ENCODE results near the gene PDHA1.

The PDHA1 gene

DNA sequence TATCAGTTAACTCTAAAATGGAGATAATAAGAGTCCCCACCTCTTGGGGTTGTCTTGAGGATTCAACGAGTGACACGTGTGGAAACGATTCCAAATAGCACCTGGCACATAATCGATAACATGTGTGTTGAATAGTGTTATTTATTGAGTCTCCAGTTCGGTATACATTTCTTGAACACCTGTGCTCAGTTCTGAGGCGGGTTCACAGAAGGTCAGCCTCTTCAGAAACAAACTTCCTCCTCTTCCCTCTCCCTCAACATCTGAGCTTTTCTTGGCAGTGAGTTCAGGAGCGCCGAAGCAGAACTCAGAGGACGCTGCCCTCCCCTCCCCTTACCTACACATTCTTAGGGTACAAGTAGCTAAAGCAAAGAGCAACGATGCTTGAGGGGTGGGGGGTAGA is 934 bp downstream of the PDHA1 start:
- no peak overlapping the region for H4K91ac ChIP-seq (ENCODE audit: low read depth, low read length, poor library complexity)
- no CpG with 5 or more reads among the region's 10 CpGs for WGBS, 2 donors (ENCODE audit: extremely low coverage in 2 of 2, insufficient read length in 2 of 2, insufficient replicate concordance in 1 of 2)
- DNase-seq (ENCODE audit: low spot score): no peak
- no peak overlapping the region for H4K8ac ChIP-seq (ENCODE audit: low read depth, low read length)
- no peak overlapping the region for H3K14ac ChIP-seq (ENCODE audit: low read length)
- H2BK15ac ChIP-seq (ENCODE audit: low read length): no peak overlapping the region
- no peak overlapping the region for H3K23ac ChIP-seq (ENCODE audit: low read depth, low read length, poor library complexity)
- H3K4ac ChIP-seq (ENCODE audit: low read length): no peak overlapping the region
- H2AFZ ChIP-seq (ENCODE audit: low read length): no peak overlapping the region
- peak overlapping the region in 1 of 2 donors; percentile 68 for H3K4me3 ChIP-seq (ENCODE audit: low read length in 2 of 2)
- H2BK120ac ChIP-seq (ENCODE audit: low read depth, low read length): no peak overlapping the region
- peaks cover 0 to 6% of the 10 kb centered on the region in 2 donors for H3K36me3 ChIP-seq (replicated peaks in 1 of 2; ENCODE audit: control insufficient read depth in 2 of 2, insufficient read depth in 2 of 2, low read length in 2 of 2)
- no peak overlapping the region for H2BK12ac ChIP-seq (ENCODE audit: low read length)
- H3K9me3 ChIP-seq (replicated peaks in 1 of 2; ENCODE audit: control insufficient read depth in 2 of 2, insufficient read depth in 1 of 2, low read depth in 1 of 2, low read length in 2 of 2): no peaks in the 10 kb centered on the region
- H3K27me3 ChIP-seq (ENCODE audit: control insufficient read depth in 3 of 3, insufficient read depth in 3 of 3, low read depth in 1 of 3, low read length in 3 of 3): no peaks in the 10 kb centered on the region
- no peak overlapping the region for H2BK5ac ChIP-seq (ENCODE audit: low read length)
- H3K18ac ChIP-seq (ENCODE audit: low read length): no peak overlapping the region
- peaks cover 3% of the 10 kb centered on the region in 2 donors for H3K4me1 ChIP-seq (ENCODE audit: control insufficient read depth in 2 of 2, insufficient read depth in 1 of 2, low read depth in 1 of 2, low read length in 2 of 2)
- H3K9ac ChIP-seq (ENCODE audit: low read depth, low read length, poor library complexity): no peak overlapping the region
- peak overlapping the region; percentile 54 for H3K4me2 ChIP-seq (ENCODE audit: insufficient read depth, low read length, poor library complexity, severe bottlenecking)
- no peak overlapping the region for H3K27ac ChIP-seq (replicated peaks; ENCODE audit: low read length)
- H3K79me1 ChIP-seq (ENCODE audit: low read depth, low read length): peaks cover 2% of the 10 kb centered on the region
- no peak overlapping the region for H2AK5ac ChIP-seq (ENCODE audit: low read depth, low read length)

DNA sequence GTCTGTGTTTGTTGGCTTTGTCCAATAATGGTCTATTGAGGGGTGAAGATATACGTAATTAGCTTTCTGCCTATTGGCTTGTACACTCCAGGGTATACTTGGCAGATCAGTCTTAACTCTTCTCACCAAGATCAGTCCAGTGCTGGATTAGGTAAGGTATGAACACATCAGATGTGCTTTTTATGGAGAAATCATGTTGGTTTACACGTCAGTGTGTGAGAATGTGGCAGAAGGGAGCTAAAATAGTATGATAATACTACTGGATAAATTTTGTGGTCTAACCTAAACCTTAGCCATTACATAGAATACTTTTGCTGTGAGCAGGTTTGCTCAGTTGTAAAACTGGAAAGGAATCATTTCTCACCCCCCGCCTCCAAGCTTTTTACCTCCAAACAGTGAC is 4.2 kb downstream of the PDHA1 start:
- Histone ChIP-seq H3K27ac (replicated peaks; ENCODE audit: low read length) (no peak overlapping the region), H3K36me3 (replicated peaks in 1 of 2; ENCODE audit: control insufficient read depth in 2 of 2, insufficient read depth in 2 of 2, low read length in 2 of 2) (peaks cover 5 to 32% of the 10 kb centered on the region in 2 donors), H2BK15ac (ENCODE audit: low read length) (no peak overlapping the region), H2BK12ac (ENCODE audit: low read length) (no peak overlapping the region), H3K4me1 (ENCODE audit: control insufficient read depth in 2 of 2, insufficient read depth in 1 of 2, low read depth in 1 of 2, low read length in 2 of 2) (peaks cover 1 to 3% of the 10 kb centered on the region in 2 donors), H2BK5ac (ENCODE audit: low read length) (no peak overlapping the region), H3K27me3 (ENCODE audit: control insufficient read depth in 3 of 3, insufficient read depth in 3 of 3, low read depth in 1 of 3, low read length in 3 of 3) (no peaks in the 10 kb centered on the region), H3K4me2 (ENCODE audit: insufficient read depth, low read length, poor library complexity, severe bottlenecking) (no peak overlapping the region), H3K4ac (ENCODE audit: low read length) (no peak overlapping the region), H2AFZ (ENCODE audit: low read length) (no peak overlapping the region), H2AK5ac (ENCODE audit: low read depth, low read length) (no peak overlapping the region), H3K18ac (ENCODE audit: low read length) (no peak overlapping the region), H3K4me3 (ENCODE audit: low read length in 2 of 2) (no peak overlapping the region), H2BK120ac (ENCODE audit: low read depth, low read length) (no peak overlapping the region), H3K9me3 (replicated peaks in 1 of 2; ENCODE audit: control insufficient read depth in 2 of 2, insufficient read depth in 1 of 2, low read depth in 1 of 2, low read length in 2 of 2) (no peaks in the 10 kb centered on the region), H3K14ac (ENCODE audit: low read length) (no peak overlapping the region), H3K79me1 (ENCODE audit: low read depth, low read length) (peaks cover 2% of the 10 kb centered on the region), H4K91ac (ENCODE audit: low read depth, low read length, poor library complexity) (no peak overlapping the region), H4K8ac (ENCODE audit: low read depth, low read length) (no peak overlapping the region), H3K9ac (ENCODE audit: low read depth, low read length, poor library complexity) (no peak overlapping the region), H3K23ac (ENCODE audit: low read depth, low read length, poor library complexity) (no peak overlapping the region)
- no CpG with 5 or more reads among the region's 3 CpGs for WGBS, 2 donors (ENCODE audit: extremely low coverage in 2 of 2, insufficient read length in 2 of 2, insufficient replicate concordance in 1 of 2)
- no peak for DNase-seq (ENCODE audit: low spot score)

DNA sequence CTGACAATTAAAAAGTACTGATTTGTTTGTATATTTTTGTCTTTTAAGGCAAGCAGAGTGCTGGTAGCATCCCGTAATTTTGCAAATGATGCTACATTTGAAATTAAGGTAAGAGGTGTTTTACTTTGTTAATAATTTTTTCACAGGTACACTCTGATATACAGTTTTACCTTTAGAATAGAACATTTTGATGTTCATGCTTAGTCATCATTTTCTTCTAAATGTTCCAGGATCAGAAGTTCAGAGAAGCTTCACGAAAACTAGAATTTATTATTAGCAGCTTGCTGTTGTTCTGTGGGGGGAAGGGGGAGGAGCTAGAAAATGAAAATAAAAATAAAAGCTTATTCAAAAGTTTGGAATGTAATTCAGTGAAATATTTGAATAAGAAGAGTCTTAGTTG is 5.5 kb downstream of the PDHA1 start:
- H2AK5ac ChIP-seq (ENCODE audit: low read depth, low read length): no peak overlapping the region
- no peak overlapping the region for H3K4me3 ChIP-seq (ENCODE audit: low read length in 2 of 2)
- H2BK5ac ChIP-seq (ENCODE audit: low read length): no peak overlapping the region
- no peak overlapping the region for H3K4me2 ChIP-seq (ENCODE audit: insufficient read depth, low read length, poor library complexity, severe bottlenecking)
- H3K79me1 ChIP-seq (ENCODE audit: low read depth, low read length): no peaks in the 10 kb centered on the region
- H2BK120ac ChIP-seq (ENCODE audit: low read depth, low read length): no peak overlapping the region
- H4K91ac ChIP-seq (ENCODE audit: low read depth, low read length, poor library complexity): no peak overlapping the region
- no peak overlapping the region for H2BK12ac ChIP-seq (ENCODE audit: low read length)
- H3K27me3 ChIP-seq (ENCODE audit: control insufficient read depth in 3 of 3, insufficient read depth in 3 of 3, low read depth in 1 of 3, low read length in 3 of 3): no peaks in the 10 kb centered on the region
- no peak overlapping the region for H4K8ac ChIP-seq (ENCODE audit: low read depth, low read length)
- H2BK15ac ChIP-seq (ENCODE audit: low read length): no peak overlapping the region
- H3K4me1 ChIP-seq (ENCODE audit: control insufficient read depth in 2 of 2, insufficient read depth in 1 of 2, low read depth in 1 of 2, low read length in 2 of 2): peaks cover 0 to 3% of the 10 kb centered on the region in 2 donors
- peaks cover 9 to 44% of the 10 kb centered on the region in 2 donors for H3K36me3 ChIP-seq (replicated peaks in 1 of 2; ENCODE audit: control insufficient read depth in 2 of 2, insufficient read depth in 2 of 2, low read length in 2 of 2)
- no peak overlapping the region for H3K14ac ChIP-seq (ENCODE audit: low read length)
- H3K18ac ChIP-seq (ENCODE audit: low read length): no peak overlapping the region
- no peak overlapping the region for H3K9ac ChIP-seq (ENCODE audit: low read depth, low read length, poor library complexity)
- H3K27ac ChIP-seq (replicated peaks; ENCODE audit: low read length): no peak overlapping the region
- no peaks in the 10 kb centered on the region for H3K9me3 ChIP-seq (replicated peaks in 1 of 2; ENCODE audit: control insufficient read depth in 2 of 2, insufficient read depth in 1 of 2, low read depth in 1 of 2, low read length in 2 of 2)
- H3K4ac ChIP-seq (ENCODE audit: low read length): no peak overlapping the region
- H3K23ac ChIP-seq (ENCODE audit: low read depth, low read length, poor library complexity): no peak overlapping the region
- no peak overlapping the region for H2AFZ ChIP-seq (ENCODE audit: low read length)
- WGBS, 2 donors (ENCODE audit: extremely low coverage in 2 of 2, insufficient read length in 2 of 2, insufficient replicate concordance in 1 of 2): no CpG with 5 or more reads among the region's 2 CpGs
- DNase-seq (ENCODE audit: low spot score): no peak

DNA sequence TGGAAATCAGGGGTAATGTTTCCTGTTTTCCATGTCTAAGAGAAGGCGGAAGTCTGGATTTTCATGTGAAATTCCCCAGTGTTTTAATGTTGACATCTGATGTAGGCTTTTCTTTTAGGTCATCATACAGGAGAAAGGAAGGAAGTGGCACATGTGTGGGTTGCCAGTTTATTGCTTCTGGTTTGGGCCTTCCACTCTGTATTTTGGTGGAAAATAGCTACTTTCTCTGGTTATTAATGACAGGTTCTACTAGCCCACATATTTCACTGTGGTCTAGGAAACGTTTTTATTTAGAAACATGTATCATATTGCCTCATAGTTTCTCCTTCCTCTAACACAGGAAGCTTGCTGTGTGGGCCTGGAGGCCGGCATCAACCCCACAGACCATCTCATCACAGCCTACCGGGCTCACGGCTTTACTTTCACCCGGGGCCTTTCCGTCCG is 7.2 kb downstream of the PDHA1 start:
- H4K8ac ChIP-seq (ENCODE audit: low read depth, low read length): no peak overlapping the region
- H3K27me3 ChIP-seq (ENCODE audit: control insufficient read depth in 3 of 3, insufficient read depth in 3 of 3, low read depth in 1 of 3, low read length in 3 of 3): no peaks in the 10 kb centered on the region
- no peak overlapping the region for H3K27ac ChIP-seq (replicated peaks; ENCODE audit: low read length)
- no peak overlapping the region for H2AK5ac ChIP-seq (ENCODE audit: low read depth, low read length)
- no peak overlapping the region for H2BK15ac ChIP-seq (ENCODE audit: low read length)
- no peak overlapping the region for H3K14ac ChIP-seq (ENCODE audit: low read length)
- H3K36me3 ChIP-seq (replicated peaks in 1 of 2; ENCODE audit: control insufficient read depth in 2 of 2, insufficient read depth in 2 of 2, low read length in 2 of 2): peaks cover 15 to 61% of the 10 kb centered on the region in 2 donors
- H3K9ac ChIP-seq (ENCODE audit: low read depth, low read length, poor library complexity): no peak overlapping the region
- H3K18ac ChIP-seq (ENCODE audit: low read length): no peak overlapping the region
- no peaks in the 10 kb centered on the region for H3K9me3 ChIP-seq (replicated peaks in 1 of 2; ENCODE audit: control insufficient read depth in 2 of 2, insufficient read depth in 1 of 2, low read depth in 1 of 2, low read length in 2 of 2)
- no peak overlapping the region for H2BK120ac ChIP-seq (ENCODE audit: low read depth, low read length)
- no peak overlapping the region for H2AFZ ChIP-seq (ENCODE audit: low read length)
- no peak for DNase-seq (ENCODE audit: low spot score)
- no peak overlapping the region for H3K4ac ChIP-seq (ENCODE audit: low read length)
- no peaks in the 10 kb centered on the region for H3K79me1 ChIP-seq (ENCODE audit: low read depth, low read length)
- WGBS, 2 donors (ENCODE audit: extremely low coverage in 2 of 2, insufficient read length in 2 of 2, insufficient replicate concordance in 1 of 2): no CpG with 5 or more reads among the region's 8 CpGs
- no peaks in the 10 kb centered on the region for H3K4me1 ChIP-seq (ENCODE audit: control insufficient read depth in 2 of 2, insufficient read depth in 1 of 2, low read depth in 1 of 2, low read length in 2 of 2)
- H2BK5ac ChIP-seq (ENCODE audit: low read length): no peak overlapping the region
- no peak overlapping the region for H4K91ac ChIP-seq (ENCODE audit: low read depth, low read length, poor library complexity)
- H3K23ac ChIP-seq (ENCODE audit: low read depth, low read length, poor library complexity): no peak overlapping the region
- H3K4me3 ChIP-seq (ENCODE audit: low read length in 2 of 2): no peak overlapping the region
- H2BK12ac ChIP-seq (ENCODE audit: low read length): no peak overlapping the region
- no peak overlapping the region for H3K4me2 ChIP-seq (ENCODE audit: insufficient read depth, low read length, poor library complexity, severe bottlenecking)
